ENCODE results near the gene GNAI3.

The GNAI3 gene

DNA sequence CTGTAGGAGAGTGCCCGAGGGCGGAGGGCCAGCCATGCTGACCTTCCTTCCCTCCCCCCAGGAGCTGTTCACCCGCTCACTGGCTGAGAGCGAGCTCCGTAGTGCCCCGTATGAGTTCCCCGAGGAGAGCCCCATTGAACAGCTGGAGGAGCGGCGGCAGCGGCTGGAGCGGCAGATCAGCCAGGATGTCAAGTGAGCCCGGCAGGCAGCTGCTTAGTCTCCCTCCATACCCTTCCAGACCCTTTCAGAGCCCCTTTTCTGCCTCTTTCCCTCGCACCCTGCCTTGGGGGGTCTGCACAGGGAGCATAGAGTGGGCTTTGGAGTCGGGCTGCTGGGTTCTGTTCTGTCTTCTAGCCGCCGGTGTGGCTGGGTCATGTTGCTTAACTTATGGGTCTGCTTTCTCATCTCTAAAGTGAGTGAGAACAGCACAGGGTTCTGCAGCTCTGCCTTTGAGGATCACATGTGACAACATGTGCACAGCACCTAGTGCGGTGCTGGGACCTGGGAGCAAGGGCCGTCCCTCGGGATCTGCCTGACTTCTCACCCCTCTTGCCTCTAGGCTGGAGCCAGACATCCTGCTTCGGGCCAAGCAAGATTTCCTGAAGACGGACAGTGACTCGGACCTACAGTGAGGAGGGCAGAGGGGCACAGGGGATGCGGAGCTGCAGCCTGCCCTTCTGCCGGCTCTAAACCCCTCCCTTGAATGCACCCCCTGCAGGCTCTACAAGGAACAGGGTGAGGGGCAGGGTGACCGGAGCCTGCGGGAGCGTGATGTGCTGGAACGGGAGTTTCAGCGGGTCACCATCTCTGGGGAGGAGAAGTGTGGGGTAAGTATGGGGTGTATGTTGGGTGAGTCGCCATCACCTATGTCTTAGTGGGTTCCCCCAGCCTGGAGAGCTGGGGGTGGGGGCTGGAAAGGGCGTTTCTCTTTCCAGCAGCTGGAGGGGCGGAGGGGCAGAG is 77.5 kb downstream of the GNAI3 start:
- Histone ChIP-seq H3K4me2 (ENCODE audit: low read length) (no peak overlapping the region), H2AFZ (ENCODE audit: low read length) (no peak overlapping the region), H3F3A (ENCODE audit: insufficient read depth, low read length) (no peaks in the 10 kb centered on the region), H3K27ac (ENCODE audit: low read depth, low read length, poor library complexity, severe bottlenecking) (no peak overlapping the region), H4K20me1 (ENCODE audit: insufficient read depth, low read length) (no peaks in the 10 kb centered on the region), H3K36me3 (ENCODE audit: insufficient read depth, low read length) (peaks cover 36% of the 10 kb centered on the region), H3K79me2 (ENCODE audit: insufficient read depth, low read length) (no peaks in the 10 kb centered on the region), H3K27me3 (ENCODE audit: insufficient read depth, low read length) (no peaks in the 10 kb centered on the region), H3K9me2 (ENCODE audit: low read depth, low read length) (no peaks in the 10 kb centered on the region), H3K9me3 (ENCODE audit: low read length) (no peaks in the 10 kb centered on the region), H3K9ac (ENCODE audit: low read length) (no peak overlapping the region), H3K4me3 (ENCODE audit: low read depth, low read length, poor library complexity, severe bottlenecking) (no peak overlapping the region), H3K4me1 (ENCODE audit: insufficient read depth, low read length, severe bottlenecking) (peaks cover 46% of the 10 kb centered on the region)
- TF ChIP-seq, protein P1, sequence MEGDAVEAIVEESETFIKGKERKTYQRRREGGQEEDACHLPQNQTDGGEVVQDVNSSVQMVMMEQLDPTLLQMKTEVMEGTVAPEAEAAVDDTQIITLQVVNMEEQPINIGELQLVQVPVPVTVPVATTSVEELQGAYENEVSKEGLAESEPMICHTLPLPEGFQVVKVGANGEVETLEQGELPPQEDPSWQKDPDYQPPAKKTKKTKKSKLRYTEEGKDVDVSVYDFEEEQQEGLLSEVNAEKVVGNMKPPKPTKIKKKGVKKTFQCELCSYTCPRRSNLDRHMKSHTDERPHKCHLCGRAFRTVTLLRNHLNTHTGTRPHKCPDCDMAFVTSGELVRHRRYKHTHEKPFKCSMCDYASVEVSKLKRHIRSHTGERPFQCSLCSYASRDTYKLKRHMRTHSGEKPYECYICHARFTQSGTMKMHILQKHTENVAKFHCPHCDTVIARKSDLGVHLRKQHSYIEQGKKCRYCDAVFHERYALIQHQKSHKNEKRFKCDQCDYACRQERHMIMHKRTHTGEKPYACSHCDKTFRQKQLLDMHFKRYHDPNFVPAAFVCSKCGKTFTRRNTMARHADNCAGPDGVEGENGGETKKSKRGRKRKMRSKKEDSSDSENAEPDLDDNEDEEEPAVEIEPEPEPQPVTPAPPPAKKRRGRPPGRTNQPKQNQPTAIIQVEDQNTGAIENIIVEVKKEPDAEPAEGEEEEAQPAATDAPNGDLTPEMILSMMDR (IDR thresholded peaks at IDR 0.05; ENCODE audit: low read length) = no peak
- no peak for TF ChIP-seq EZH2 (IDR thresholded peaks at IDR 0.05; ENCODE audit: borderline replicate concordance, low read length)

DNA sequence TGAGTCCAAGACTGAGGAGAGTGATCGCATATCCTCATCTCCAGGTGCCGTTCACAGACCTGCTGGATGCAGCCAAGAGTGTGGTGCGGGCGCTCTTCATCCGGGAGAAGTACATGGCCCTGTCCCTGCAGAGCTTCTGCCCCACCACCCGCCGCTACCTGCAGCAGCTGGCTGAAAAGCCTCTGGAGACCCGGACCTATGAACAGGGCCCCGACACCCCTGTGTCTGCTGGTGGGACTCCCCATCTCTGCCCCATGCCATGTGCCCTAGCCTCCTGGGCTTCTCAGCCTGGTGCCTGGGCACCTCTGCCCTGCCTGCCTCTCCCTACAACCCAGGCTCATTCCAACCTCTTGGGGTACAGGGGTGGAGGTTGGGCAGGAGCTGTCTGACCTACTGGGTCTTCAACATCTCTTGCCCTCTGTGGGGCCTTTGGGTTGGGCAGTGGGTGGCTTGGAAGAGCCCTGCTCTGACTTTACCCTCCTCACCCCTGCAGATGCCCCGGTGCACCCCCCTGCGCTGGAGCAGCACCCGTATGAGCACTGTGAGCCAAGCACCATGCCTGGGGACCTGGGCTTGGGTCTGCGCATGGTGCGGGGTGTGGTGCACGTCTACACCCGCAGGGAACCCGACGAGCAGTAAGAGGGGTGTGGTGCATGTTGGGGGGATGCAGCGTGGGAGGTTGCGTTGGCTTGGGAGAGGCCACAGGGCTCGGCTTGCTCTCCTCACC is 78.4 kb downstream of the GNAI3 start:
- TF ChIP-seq, protein P1 (IDR thresholded peaks at IDR 0.05; ENCODE audit: low read length) = no peak
- TF ChIP-seq EZH2 (IDR thresholded peaks at IDR 0.05; ENCODE audit: borderline replicate concordance, low read length) = no peak
- Histone ChIP-seq H2AFZ (ENCODE audit: low read length) (no peak overlapping the region), H3K4me3 (ENCODE audit: low read depth, low read length, poor library complexity, severe bottlenecking) (no peak overlapping the region), H3K9ac (ENCODE audit: low read length) (no peak overlapping the region), H3K4me2 (ENCODE audit: low read length) (no peak overlapping the region), H3K9me2 (ENCODE audit: low read depth, low read length) (no peaks in the 10 kb centered on the region), H4K20me1 (ENCODE audit: insufficient read depth, low read length) (no peaks in the 10 kb centered on the region), H3K36me3 (ENCODE audit: insufficient read depth, low read length) (peaks cover 45% of the 10 kb centered on the region), H3K27ac (ENCODE audit: low read depth, low read length, poor library complexity, severe bottlenecking) (no peak overlapping the region), H3K79me2 (ENCODE audit: insufficient read depth, low read length) (no peaks in the 10 kb centered on the region), H3K27me3 (ENCODE audit: insufficient read depth, low read length) (no peaks in the 10 kb centered on the region), H3K4me1 (ENCODE audit: insufficient read depth, low read length, severe bottlenecking) (peaks cover 36% of the 10 kb centered on the region), H3K9me3 (ENCODE audit: low read length) (no peaks in the 10 kb centered on the region), H3F3A (ENCODE audit: insufficient read depth, low read length) (no peaks in the 10 kb centered on the region)

DNA sequence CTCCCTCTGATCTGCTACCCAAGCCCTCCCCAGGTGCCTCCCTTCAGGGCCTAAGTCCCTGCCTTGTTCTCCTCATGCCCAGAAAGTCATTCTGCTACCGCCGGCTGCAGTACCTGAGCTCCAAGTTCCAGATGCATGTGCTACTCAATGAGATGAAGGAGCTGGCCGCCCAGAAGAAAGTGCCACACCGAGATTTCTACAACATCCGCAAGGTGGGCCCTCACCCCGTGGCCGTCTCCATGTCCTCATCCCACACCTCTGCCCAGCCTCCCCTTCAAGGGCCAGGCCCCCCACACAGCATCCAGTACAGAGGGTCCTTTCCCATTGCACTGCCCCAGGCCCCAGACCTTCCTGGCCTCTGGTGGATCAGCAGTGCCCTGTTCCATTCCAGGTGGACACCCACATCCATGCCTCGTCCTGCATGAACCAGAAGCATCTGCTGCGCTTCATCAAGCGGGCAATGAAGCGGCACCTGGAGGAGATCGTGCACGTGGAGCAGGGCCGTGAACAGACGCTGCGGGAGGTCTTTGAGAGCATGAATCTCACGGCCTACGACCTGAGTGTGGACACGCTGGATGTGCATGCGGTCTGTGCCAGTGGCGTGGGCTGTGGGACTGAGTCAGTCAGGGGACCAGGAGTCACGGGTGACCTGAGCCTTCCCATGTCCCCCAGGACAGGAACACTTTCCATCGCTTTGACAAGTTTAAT is 79.4 kb downstream of the GNAI3 start:
- Histone ChIP-seq H3K9ac (ENCODE audit: low read length) (no peak overlapping the region), H3K9me2 (ENCODE audit: low read depth, low read length) (no peaks in the 10 kb centered on the region), H3K4me1 (ENCODE audit: insufficient read depth, low read length, severe bottlenecking) (peaks cover 26% of the 10 kb centered on the region), H4K20me1 (ENCODE audit: insufficient read depth, low read length) (no peaks in the 10 kb centered on the region), H2AFZ (ENCODE audit: low read length) (no peak overlapping the region), H3K9me3 (ENCODE audit: low read length) (no peaks in the 10 kb centered on the region), H3K4me2 (ENCODE audit: low read length) (no peak overlapping the region), H3F3A (ENCODE audit: insufficient read depth, low read length) (no peaks in the 10 kb centered on the region), H3K27me3 (ENCODE audit: insufficient read depth, low read length) (no peaks in the 10 kb centered on the region), H3K36me3 (ENCODE audit: insufficient read depth, low read length) (peaks cover 52% of the 10 kb centered on the region), H3K4me3 (ENCODE audit: low read depth, low read length, poor library complexity, severe bottlenecking) (no peak overlapping the region), H3K79me2 (ENCODE audit: insufficient read depth, low read length) (no peaks in the 10 kb centered on the region), H3K27ac (ENCODE audit: low read depth, low read length, poor library complexity, severe bottlenecking) (no peak overlapping the region)
- TF ChIP-seq, protein P1 (IDR thresholded peaks at IDR 0.05; ENCODE audit: low read length) = no peak
- no peak for TF ChIP-seq EZH2 (IDR thresholded peaks at IDR 0.05; ENCODE audit: borderline replicate concordance, low read length)
